H1 (cell line): Measurements from ENCODE around the gene ZNF670. TPM values are rescaled to one million over a fixed set of nuclear protein-coding genes. Genes with fewer than 3 reads are reported as not detected.

Experiments
- CTCF ChIA-PET: fragments of 300-600 bp; sonication (Branson Sonifier 250); formaldehyde crosslinking; loops from one replicate; lab custom pipeline; 2021; ENCODE audit not compliant: partially characterized antibody; lab: Charles Lee
- POLR2A ChIA-PET: fragments of 300-600 bp; sonication (Branson Sonifier 250); formaldehyde crosslinking; loops from one replicate; lab custom pipeline; 2021; ENCODE audit warnings: inconsistent platforms; ENCODE audit not compliant: partially characterized antibody; lab: Charles Lee
- DNase-seq, 2 experiments: peaks; one replicate each; pipeline versions ENCODE4 v3.0.0 to v3.0.0-alpha.2; 2010 to 2022; ENCODE audit warnings: low spot score in 2 of 2, low read depth in 1 of 2, mixed read lengths in 1 of 2
- FAIRE-seq: peaks from 2 replicates; lab custom pipeline; 2011; peaks lifted over from hg19 to GRCh38; lab: Jason Lieb, UNC
- H2AFZ ChIP-seq: 2 replicates; pipeline ENCODE4 v1.8.1; 2012; ENCODE audit warnings: low read length, inconsistent platforms
- H2AK5ac ChIP-seq: 2 replicates; pipeline ENCODE4 v1.6.1; 2013; ENCODE audit warnings: low read depth, low read length
- H2BK120ac ChIP-seq: replicated peaks from 2 replicates; pipeline ENCODE3; 2013; ENCODE audit warnings: low read depth, low read length, inconsistent platforms
- H2BK12ac ChIP-seq: 2 replicates; pipeline ENCODE4 v1.6.1; 2013; ENCODE audit warnings: low read depth, low read length
- H2BK15ac ChIP-seq: 2 replicates; pipeline ENCODE4 v1.6.1; 2013; ENCODE audit warnings: low read length
- H2BK20ac ChIP-seq: 2 replicates; pipeline ENCODE4 v1.6.1; 2013; ENCODE audit warnings: low read length
- H2BK5ac ChIP-seq: 2 replicates; pipeline ENCODE4 v1.6.1; 2013; ENCODE audit warnings: low read depth, low read length
- H3K14ac ChIP-seq: 2 replicates; pipeline ENCODE4 v1.6.1; 2013; ENCODE audit warnings: inconsistent platforms; ENCODE audit not compliant: insufficient read length
- H3K18ac ChIP-seq: 2 replicates; pipeline ENCODE4 v1.6.1; 2013; ENCODE audit warnings: low read length; ENCODE audit errors: extremely low read depth
- H3K23ac ChIP-seq: 2 replicates; pipeline ENCODE4 v1.6.1; 2013; ENCODE audit warnings: inconsistent platforms; ENCODE audit not compliant: insufficient read length
- H3K23me2 ChIP-seq: 2 replicates; pipeline ENCODE4 v1.6.1; 2013; ENCODE audit warnings: low read depth, low read length
- H3K27ac ChIP-seq: 2 replicates; pipeline ENCODE4 v1.6.1; 2011; ENCODE audit warnings: low read depth, low read length, inconsistent platforms
- H3K27me3 ChIP-seq, 4 experiments: replicated peaks in 1 of 4; 1 replicate in 1 of 4; 2 replicates in 3 of 4; pipeline versions ENCODE4 v1.6.1 to v1.8.1; 2011 to 2013; ENCODE audit warnings: low read length in 3 of 4, mild to moderate bottlenecking in 3 of 4, inconsistent platforms in 2 of 4, mixed read lengths in 2 of 4, moderate library complexity in 1 of 4; ENCODE audit not compliant: control insufficient read depth in 3 of 4, insufficient read depth in 3 of 4; ENCODE audit errors: extremely low read depth in 1 of 4
- H3K36me3 ChIP-seq, 4 experiments: 2 replicates each; pipeline versions ENCODE4 v1.6.1 to v1.8.1; 2011 to 2013; ENCODE audit warnings: mild to moderate bottlenecking in 4 of 4, low read length in 3 of 4, moderate library complexity in 2 of 4, control low read depth in 1 of 4, inconsistent platforms in 1 of 4; ENCODE audit not compliant: insufficient read depth in 4 of 4, control insufficient read depth in 2 of 4
- H3K4ac ChIP-seq: replicated peaks from 2 replicates; pipeline ENCODE3; 2013; ENCODE audit warnings: low read length, low read depth, mixed read lengths, inconsistent platforms; ENCODE audit not compliant: insufficient read length
- H3K4me1 ChIP-seq, 4 experiments: replicated peaks in 1 of 4; 1 replicate in 1 of 4; 2 replicates in 3 of 4; pipeline versions ENCODE4 v1.6.1 to v1.8.1; 2011 to 2013; ENCODE audit warnings: low read length in 3 of 4, inconsistent platforms in 2 of 4, mixed read lengths in 1 of 4; ENCODE audit not compliant: insufficient read depth in 4 of 4, control insufficient read depth in 3 of 4
- H3K4me2 ChIP-seq, 2 experiments: 2 replicates each; pipeline versions ENCODE4 v1.6.1 to v1.8.1; 2011 to 2013; ENCODE audit warnings: low read depth in 2 of 2, low read length in 2 of 2, control low read depth in 1 of 2, inconsistent platforms in 1 of 2, mild to moderate bottlenecking in 1 of 2; ENCODE audit not compliant: insufficient read depth in 1 of 2
- H3K4me3 ChIP-seq, 4 experiments: fragments of 200-600, 300-600 bp in 1 of 4; sonication (generic), shearing (Covaris generic), sonication (Bioruptor Twin) in 1 of 4; 2 replicates each; pipeline versions ENCODE4 v1.5.1 to v1.8.1; 2011 to 2016; ENCODE audit warnings: low read length in 4 of 4, low read depth in 3 of 4, control low read depth in 2 of 4, inconsistent platforms in 2 of 4, mild to moderate bottlenecking in 2 of 4, mixed read lengths in 1 of 4, moderate library complexity in 1 of 4; ENCODE audit not compliant: insufficient read depth in 2 of 4; ENCODE audit errors: extremely low read depth in 1 of 4
- H3K56ac ChIP-seq: replicated peaks from 2 replicates; pipeline ENCODE3; 2013; ENCODE audit warnings: low read depth, mild to moderate bottlenecking, mixed read lengths, low read length, inconsistent platforms; ENCODE audit not compliant: insufficient read length
- H3K79me1 ChIP-seq: 2 replicates; pipeline ENCODE4 v1.6.1; 2013; ENCODE audit warnings: low read depth, low read length, control low read depth
- H3K79me2 ChIP-seq, 2 experiments: 2 replicates each; pipeline versions ENCODE4 v1.6.1 to v1.8.1; 2012 to 2013; ENCODE audit warnings: low read length in 2 of 2, mild to moderate bottlenecking in 2 of 2, inconsistent platforms in 1 of 2; ENCODE audit not compliant: insufficient read depth in 2 of 2, control insufficient read depth in 1 of 2
- H3K9ac ChIP-seq, 4 experiments: replicated peaks in 1 of 4; 1 replicate in 1 of 4; 2 replicates in 3 of 4; pipeline versions ENCODE4 v1.6.1 to v1.8.1; 2011 to 2013; ENCODE audit warnings: low read depth in 3 of 4, low read length in 3 of 4, control low read depth in 2 of 4, mild to moderate bottlenecking in 2 of 4, moderate library complexity in 2 of 4, inconsistent platforms in 1 of 4; ENCODE audit errors: extremely low read depth in 1 of 4
- H3K9me3 ChIP-seq, 2 experiments: 2 replicates each; pipeline versions ENCODE4 v1.6.1 to v1.8.1; 2012 to 2013; ENCODE audit warnings: mild to moderate bottlenecking in 2 of 2, moderate library complexity in 2 of 2, control low read depth in 1 of 2, inconsistent platforms in 1 of 2, low read depth in 1 of 2, low read length in 1 of 2, mixed read lengths in 1 of 2; ENCODE audit not compliant: insufficient read depth in 2 of 2
- H4K20me1 ChIP-seq, 2 experiments: replicated peaks in 1 of 2; 2 replicates each; pipeline versions ENCODE3 to v1.8.1; 2011 to 2013; ENCODE audit warnings: inconsistent platforms in 2 of 2, low read length in 2 of 2, mild to moderate bottlenecking in 1 of 2; ENCODE audit not compliant: insufficient read depth in 2 of 2, control insufficient read depth in 1 of 2
- H4K5ac ChIP-seq: 2 replicates; pipeline ENCODE4 v1.6.1; 2013; ENCODE audit warnings: low read length, low read depth, mixed read lengths, inconsistent platforms; ENCODE audit not compliant: insufficient read length
- H4K8ac ChIP-seq: 2 replicates; pipeline ENCODE4 v1.8.0; 2013; ENCODE audit warnings: mild to moderate bottlenecking, moderate library complexity, low read length, inconsistent platforms; ENCODE audit not compliant: insufficient read depth; ENCODE audit errors: extremely low read depth
- H4K91ac ChIP-seq: replicated peaks from 2 replicates; pipeline ENCODE3; 2013; ENCODE audit warnings: low read length, mixed read lengths, inconsistent platforms; ENCODE audit not compliant: insufficient read length
- CTBP2 ChIP-seq: IDR thresholded peaks from 2 replicates; pipeline ENCODE4 v1.7.0; 2011; ENCODE audit warnings: borderline replicate concordance, mild to moderate bottlenecking, moderate library complexity, mixed read lengths, low read length; ENCODE audit not compliant: insufficient read depth, insufficient read length
- JUND ChIP-seq: IDR thresholded peaks from 2 replicates; pipeline ENCODE4 v1.6.1; 2011; ENCODE audit warnings: mild to moderate bottlenecking, improper control_type of control experiment, low read length
- KDM1A ChIP-seq: fragments of 200-600, 300-600 bp; sonication (generic); IDR thresholded peaks from 2 replicates; pipeline ENCODE4 v1.7.1; 2016; ENCODE audit warnings: mild to moderate bottlenecking, low read length, borderline replicate concordance
- MAFK ChIP-seq: IDR thresholded peaks from 2 replicates; pipeline ENCODE4 v1.6.1; 2012; ENCODE audit warnings: low read depth, mild to moderate bottlenecking, improper control_type of control experiment, low read length
- POLR2AphosphoS5 ChIP-seq: IDR thresholded peaks from 2 replicates; pipeline ENCODE4 v1.6.1; 2011; ENCODE audit warnings: low read depth, low read length
- SIN3A ChIP-seq, 2 experiments: IDR thresholded peaks in 1 of 2; conservative IDR thresholded peaks in 1 of 2; 2 replicates each; pipeline ENCODE4 v1.6.1; 2011 to 2012; ENCODE audit warnings: low read length in 2 of 2, improper control_type of control experiment in 1 of 2, low read depth in 1 of 2, mild to moderate bottlenecking in 1 of 2
- TEAD4 ChIP-seq: IDR thresholded peaks from 2 replicates; pipeline ENCODE4 v1.6.1; 2012; ENCODE audit warnings: low read depth, low read length, inconsistent platforms, mixed read lengths
- ZNF274 ChIP-seq: IDR thresholded peaks from 2 replicates; pipeline ENCODE4 v1.7.0; 2012; ENCODE audit warnings: low read length, borderline replicate concordance; ENCODE audit errors: extremely low read depth
- WGBS, 2 experiments: shearing (Covaris generic) in 1 of 2; methylation state at CpG; one replicate each; pipeline versions ENCODE4 v1.1.6 to v1.1.7; 2013 to 2015; ENCODE audit warnings: low lambda C conversion rate in 2 of 2, mixed read lengths in 2 of 2, inconsistent platforms in 1 of 2, low coverage in 1 of 2, missing lambda C conversion rate in 1 of 2; ENCODE audit not compliant: insufficient replicate concordance in 2 of 2, insufficient coverage in 1 of 2, insufficient read length in 1 of 2; ENCODE audit errors: extremely low coverage in 1 of 2, missing lambda C conversion rate in 1 of 2; 5-methylcytosine and 5-hydroxymethylcytosine counted together
- polyA plus RNA-seq, 7 experiments: library from polyadenylated mRNA; depleted of rRNA in 3 of 7; stranded (reverse) in 5 of 7; unstranded in 2 of 7; fragments of >200 nt in 5 of 7; fragments of 200-250 nt in 2 of 7; gene quantifications; 1 replicate in 5 of 7; 2 replicates in 1 of 7; 4 replicates in 1 of 7; pipeline versions ENCODE4 v1.2.1 to v1.2.3, GENCODE V29; 2011 to 2013; ENCODE audit warnings: missing spikeins in 2 of 7, mixed read lengths in 2 of 7
- total RNA-seq: library from RNA; stranded (reverse); fragmentation: NEBNext Ultra II Directional; extraction: Animal tissue kit (Norgen Biotek cat#: 25700); gene quantifications from 2 replicates; pipeline ENCODE4 v1.2.1, GENCODE V29; 2021

The ZNF670 gene
- total and polyA plus RNA-seq, 2 of the 8 experiments (the other 6 are each of a cell fraction or from before 2014, with no cell fraction given) = 2.8 to 15.4 TPM

DNA sequence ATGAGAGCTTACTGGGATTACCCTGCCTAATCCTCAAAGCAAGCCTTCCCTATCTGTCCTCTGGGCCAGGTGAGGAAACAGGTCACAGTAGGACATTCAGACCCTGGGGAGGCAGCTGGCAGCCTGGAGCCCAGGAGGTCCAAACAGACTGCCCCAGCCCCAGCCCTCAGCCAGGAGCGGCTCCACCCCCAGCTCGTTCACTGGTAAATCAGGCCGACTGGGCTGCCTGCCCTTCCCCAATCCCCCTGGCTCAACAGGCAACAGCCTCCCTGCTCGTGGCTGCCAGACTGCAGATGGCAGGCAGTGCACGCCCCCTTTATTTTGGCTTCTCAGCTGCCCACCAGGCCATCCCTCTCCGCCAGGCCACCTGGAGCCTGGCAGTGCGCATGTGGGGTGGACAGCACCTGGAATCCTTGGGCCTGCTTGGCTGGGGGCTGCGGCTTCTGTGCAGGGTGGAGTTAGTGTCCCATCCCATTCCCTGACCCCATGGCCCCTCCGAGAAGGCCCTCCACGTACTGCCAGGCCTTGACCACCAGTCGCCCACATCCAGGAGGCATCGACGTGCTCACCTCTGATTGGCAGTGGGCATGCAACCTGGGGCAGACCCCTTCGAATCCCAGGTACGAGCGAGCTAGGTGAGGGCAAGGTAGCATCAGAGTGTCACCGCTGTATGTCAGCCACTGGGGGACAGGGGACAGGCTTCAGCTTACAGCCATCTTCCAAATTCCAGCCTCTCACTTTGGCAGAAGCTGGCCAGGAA lies 11.2 kb upstream of the ZNF670 start:
- Histone ChIP-seq H2BK15ac (no peak overlapping the region), H2BK5ac (0 out of 2 replicates have a peak overlapping the region, but pooled peaks have one; percentile 13), H3K23ac (no peak overlapping the region), H3K36me3 (no peaks in the 10 kb centered on the region), H3K14ac (no peak overlapping the region), H3K4me1 (peaks cover 0 to 6% (median 0%) of the 10 kb centered on the region in 4 experiments; a peak in 2 of 7 replicates), H3K4me3 (no peak overlapping the region), H3K79me1 (no peaks in the 10 kb centered on the region), H3K9ac (no peak overlapping the region), H4K8ac (peak overlapping the region; percentile 88), H3K9me3 (no peaks in the 10 kb centered on the region), H3K4me2 (no peak overlapping the region), H3K4ac (peak overlapping the region; percentile 53), H3K18ac (no peak overlapping the region; the same call in 1 of the 2 replicates), H2AFZ (no peak overlapping the region), H3K23me2 (no peaks in the 10 kb centered on the region), H3K27ac (no peak overlapping the region), H2BK12ac (no peak overlapping the region), H3K79me2 (no peaks in the 10 kb centered on the region), H2BK120ac (no peak overlapping the region), H4K20me1 (no peaks in the 10 kb centered on the region), H2BK20ac (no peak overlapping the region; the same call in 1 of the 2 replicates), H3K27me3 (no peaks in the 10 kb centered on the region), H4K91ac (no peak overlapping the region), H4K5ac (no peak overlapping the region), H2AK5ac (no peak overlapping the region), H3K56ac (no peak overlapping the region)
- TF ChIP-seq ZNF274 = no peak
- TF ChIP-seq SIN3A (conservative IDR thresholded peaks at IDR 0.05 in 1 of 2, IDR thresholded peaks at IDR 0.05 in 1 of 2; ENCODE audit: low read depth in 1 of 2, low read length in 2 of 2) = no peak
- no peak for TF ChIP-seq TEAD4
- no peak for TF ChIP-seq POLR2AphosphoS5
- no peak for TF ChIP-seq CTBP2
- no peak for TF ChIP-seq JUND
- no peak for TF ChIP-seq KDM1A
- no peak for TF ChIP-seq MAFK
- POLR2A ChIA-PET = interaction anchor here (1.8 kb wide), 1 partner anchor 11 kb away, joined by 11 read pairs; the partner anchor contains the start of gene ZNF670
- FAIRE-seq (no peak), DNase-seq (no peak)
- 86% methylated on average over 17 of the region's 17 CpGs; no CpG with 5 or more reads in 1 of the 2 experiments for WGBS, 2 experiments
- CTCF ChIA-PET = interaction anchor here (0.6 to 0.8 kb wide), 2 partner anchors 21 to 83 kb away, joined by 3 read pairs; no protein-coding TSS in a partner anchor
